Fibroblast of upper back skin (primary cell): Measurements from ENCODE around the gene AGPAT2.

Source experiments
- DNase-seq: peaks from one replicate; pipeline ENCODE4 v3.0.0-alpha.2; 2013

AGPAT2 gene

DNA sequence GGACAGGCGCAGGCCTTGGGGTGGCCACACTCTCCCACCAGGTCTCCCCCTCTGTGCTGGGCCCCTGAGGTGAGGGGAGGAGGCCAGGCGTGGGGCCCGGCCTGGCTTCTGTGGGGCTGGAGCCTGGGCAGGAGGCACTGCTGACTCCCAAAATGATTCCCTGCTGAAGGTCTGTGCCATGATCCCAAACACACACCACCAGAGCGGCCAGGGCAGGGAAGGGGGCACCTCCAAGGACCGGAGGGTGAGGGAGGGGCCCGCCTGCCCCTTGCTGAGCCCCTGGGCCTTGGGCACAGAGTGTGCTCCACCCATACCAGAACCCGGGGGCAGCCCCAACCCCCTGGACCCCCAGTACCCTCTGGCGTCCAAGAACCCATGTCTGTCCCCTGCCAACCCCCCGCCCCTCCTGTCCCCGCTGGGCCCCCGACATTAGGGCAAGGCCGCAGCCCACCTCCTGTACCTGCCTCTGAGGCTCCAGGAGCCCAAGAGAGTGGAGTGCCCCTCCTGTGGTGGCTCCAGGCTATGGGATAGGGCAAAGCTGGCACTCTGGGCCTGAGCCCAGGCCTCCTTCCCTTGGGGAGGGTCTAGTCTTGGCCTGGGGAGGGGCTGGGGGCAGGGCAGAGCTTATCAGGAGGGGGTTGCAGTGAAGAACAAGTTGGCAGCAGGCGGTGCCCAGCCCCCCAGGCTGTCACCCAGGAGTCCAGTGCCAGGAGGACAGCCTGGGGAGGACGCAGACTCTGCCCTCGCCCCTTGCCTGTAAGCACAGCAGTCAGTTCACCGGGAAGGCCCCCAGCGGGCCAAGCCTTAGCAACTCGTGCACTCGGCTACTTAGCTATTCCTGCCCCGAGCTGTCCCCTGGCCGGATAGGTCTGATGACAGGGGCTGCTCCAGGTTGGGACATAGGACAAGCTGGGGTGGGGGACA is 27.1 kb downstream of the AGPAT2 start:
- DNase-seq: no peak

DNA sequence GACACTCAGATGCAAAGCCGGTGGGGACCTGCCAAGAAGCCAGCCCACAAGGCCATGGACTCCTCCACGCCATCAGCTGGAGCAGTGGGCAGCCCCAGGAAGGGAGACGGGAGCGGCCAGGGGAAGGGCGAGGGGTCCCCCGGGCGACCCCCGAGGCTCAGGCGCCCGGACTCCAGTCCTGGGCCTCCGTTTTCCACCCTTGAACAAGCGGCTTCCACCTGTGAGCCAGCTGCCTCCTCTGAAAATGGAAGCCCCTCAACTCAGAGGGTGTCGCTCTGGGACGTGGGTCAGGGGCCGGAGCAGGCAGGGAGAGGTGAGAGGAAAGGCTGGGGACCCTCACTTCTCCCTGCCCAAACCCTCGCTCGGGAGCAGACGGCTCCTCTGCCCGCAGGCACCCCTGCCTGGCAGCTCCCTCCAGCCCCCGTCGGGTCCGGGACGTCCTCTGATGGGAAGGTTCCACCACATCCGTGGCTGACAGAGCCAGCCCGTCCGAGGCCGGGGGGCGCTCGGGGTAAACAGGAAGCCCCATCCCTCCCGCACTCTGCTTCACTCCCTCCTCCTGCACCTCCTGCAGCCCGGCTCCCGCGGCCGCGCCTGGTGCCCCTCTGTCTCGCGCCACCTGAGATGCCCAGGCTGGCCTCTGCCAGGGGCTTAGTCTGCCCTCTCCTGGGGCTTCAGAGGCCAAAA is 28.3 kb downstream of the AGPAT2 start:
- no peak for DNase-seq

- no peak for DNase-seq
Observed at GRCh38 chr9:136657974-136658848, 29.0 kb downstream of the AGPAT2 start.

GRCh38 chr9:136656795-136657611 is 30.3 kb downstream of the AGPAT2 start:
- no peak for DNase-seq

DNA sequence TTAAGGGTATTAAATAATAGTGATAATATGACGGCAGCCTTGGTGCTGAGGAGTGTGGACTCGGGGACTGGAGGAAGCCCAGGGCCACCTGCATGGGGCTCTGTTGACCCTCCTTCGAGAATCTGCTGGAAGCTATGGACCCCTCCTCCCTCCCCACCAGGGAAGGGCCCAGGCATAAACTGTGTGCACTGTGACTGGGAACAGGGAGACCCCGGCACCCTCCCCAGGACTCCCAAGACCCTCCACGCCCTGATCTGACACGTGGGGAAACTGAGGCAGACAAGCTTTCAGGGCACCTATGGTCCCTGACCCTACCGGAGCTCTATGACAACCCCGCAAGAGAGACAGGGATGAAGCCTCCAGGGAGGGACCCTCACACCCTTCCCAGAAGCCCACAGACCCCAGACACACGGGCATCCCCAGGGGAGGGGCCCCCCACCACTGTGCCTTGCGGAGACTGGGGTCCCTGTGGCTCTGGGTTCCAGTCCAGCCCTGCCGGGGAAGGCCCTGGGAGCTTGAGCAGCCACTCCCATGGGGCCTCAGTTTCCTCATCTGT is 31.0 kb downstream of the AGPAT2 start:
- DNase-seq: no peak

DNA sequence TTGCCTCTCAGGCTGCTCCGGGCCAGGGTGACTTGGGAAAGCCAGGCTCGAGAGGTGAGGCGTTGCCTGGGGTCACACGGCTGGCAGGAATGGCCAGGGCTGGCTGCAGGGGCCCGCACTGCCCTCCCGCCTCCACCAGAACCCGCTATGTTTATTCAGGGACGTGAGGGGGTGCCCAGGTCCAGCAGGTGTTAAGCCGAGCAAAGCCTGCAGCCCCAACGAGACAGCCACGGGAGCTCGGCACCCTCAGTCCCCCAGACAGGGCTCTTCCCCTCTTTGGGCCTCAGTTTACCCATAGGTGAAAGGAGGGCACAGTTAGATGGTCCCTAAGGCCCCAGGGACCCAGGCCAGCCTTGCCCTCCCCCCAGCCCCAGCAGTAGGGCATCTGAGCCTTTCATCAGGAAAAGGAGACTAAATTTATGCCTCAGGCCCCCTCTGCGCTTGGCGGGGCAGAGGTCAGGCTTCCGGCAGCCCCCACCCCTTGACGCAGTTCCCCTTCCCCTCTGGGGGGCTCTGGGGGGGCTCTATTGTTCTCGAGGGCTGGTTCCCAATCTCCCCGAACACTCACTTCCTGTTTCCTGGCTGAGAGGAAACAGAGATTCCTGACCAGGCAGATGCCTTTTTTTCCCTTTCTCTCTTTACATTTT is 31.6 kb downstream of the AGPAT2 start:
- DNase-seq: no peak

DNA sequence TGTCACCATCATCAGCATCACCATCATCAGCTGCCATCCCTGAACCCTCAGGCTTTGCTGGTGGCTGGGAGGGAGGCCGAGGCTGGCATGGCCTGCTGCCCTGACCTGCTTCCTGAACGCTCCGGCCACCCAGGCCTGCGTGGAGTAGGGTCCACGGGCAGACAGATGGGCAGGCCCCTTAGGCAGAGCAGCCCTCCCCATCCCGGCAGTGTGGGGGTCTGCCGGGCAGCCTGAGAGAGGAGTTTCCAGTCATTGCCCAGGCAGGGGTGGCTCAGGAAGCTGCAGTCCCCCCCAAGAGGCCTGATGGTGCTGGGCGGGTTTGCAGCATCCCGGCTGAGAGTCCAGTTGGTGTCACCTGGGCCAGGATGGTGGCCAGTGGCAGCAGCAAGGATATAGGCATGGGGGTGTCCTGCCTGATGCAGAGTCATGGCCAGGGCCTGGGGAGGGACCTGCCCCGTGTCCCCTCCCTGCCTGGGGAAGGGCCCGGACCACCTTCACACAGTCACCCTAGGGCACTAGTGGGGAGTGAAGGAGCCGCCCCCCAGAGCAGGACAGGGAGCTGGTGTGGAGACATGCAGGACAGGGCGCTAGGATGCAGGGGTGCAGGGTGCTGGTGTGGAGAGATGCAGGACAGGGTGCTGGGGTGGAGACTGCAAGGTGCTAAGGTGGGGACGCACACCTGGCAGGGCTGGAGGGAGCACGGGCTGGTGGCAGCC is 32.3 kb downstream of the AGPAT2 start:
- DNase-seq: no peak

DNA sequence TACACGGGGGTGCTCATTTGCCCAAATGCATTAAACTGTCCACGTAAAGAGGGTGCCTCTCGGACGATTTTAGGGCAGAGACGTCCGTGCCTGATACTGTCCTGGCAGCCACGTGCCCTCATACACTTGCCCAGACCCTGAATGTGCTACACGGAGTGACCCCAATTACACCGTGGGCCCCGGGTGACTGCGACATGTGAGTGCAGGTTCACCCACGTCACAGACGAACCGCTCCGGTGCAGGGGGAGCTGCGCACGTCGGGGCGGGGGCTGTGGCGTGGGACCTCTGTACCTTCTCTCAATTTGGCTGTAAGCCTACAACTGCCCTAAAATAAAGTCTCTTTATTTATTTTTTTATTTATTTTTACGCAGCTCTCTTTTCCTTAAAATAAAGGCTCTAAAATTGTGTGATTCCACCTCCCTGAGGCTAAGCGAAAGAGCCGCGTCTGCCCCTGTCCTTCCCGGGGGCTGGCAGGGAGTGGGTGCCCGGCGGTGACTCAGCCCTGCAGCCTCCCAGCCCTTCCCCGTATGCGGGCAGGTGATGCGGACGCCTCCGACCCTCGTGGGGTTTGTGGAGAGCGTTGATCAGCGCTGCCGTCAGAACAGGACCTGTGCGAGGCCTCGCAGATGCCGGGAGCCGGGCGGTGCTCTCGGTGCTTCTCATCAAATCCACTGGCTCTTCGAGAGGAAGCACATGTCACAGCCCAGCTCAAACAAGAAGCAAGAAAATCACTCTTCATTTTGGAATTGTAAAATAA is 33.8 kb downstream of the AGPAT2 start:
- DNase-seq: no peak

DNA sequence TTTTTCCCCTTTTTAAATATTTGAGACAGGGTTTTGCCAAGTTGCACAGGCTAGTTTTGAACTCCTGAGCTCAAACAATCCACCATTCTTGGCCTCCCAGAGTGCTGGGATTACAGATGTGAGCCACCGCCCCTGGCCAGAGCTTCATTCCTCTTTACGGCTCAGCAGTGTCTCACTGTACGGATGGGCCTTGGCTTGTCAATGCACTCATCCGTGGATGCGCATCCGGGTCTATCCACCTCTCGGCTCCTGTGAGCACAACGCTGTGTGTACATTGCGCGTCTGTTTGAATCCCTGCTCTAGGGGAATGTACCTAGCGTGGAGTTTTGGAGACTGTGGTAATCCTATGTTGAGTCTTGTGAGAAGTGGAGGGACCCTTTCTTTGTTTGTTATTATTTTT is 35.4 kb downstream of the AGPAT2 start:
- DNase-seq: no peak

DNA sequence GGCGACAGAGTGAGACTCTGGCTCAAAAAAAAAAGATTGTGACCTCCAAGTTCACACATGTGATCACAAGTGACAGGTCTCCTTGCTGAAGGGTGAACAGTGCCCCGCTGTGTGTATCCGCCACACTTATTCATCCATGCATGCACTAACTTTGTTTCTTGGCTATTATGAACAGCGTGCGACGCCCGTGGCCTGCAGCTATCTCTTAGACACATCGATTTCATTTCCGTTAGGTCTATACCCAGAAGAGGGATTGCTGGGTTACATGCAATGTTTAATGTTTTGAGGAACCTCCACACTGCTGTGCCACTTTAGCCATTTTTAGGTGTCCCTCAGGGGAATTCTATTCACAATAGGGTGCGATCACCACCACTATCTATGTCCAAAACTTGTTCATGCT is 36.6 kb downstream of the AGPAT2 start:
- no peak for DNase-seq

- DNase-seq: no peak
Observed at GRCh38 chr9:136650021-136650420, 37.2 kb downstream of the AGPAT2 start.

DNA sequence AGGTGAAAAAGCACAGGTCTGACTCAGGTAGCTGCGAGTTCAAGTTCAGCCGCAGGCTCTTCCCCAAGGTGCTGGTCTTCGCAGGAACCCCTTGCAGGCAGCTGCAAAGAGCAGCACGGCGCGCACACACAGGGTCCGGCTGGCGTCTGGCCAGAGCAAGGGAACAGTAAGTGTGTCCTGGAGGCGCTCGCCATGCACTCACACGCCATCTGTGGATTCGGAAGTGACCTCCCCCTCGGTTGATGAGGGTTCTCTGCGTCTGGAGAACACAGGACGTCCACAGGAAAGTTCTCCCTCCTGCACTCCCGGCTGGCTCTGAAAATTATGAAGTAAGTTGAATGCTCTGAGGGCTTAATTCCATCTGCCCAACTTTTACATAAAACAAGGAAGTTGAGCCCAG is 38.5 kb downstream of the AGPAT2 start:
- DNase-seq: no peak

DNA sequence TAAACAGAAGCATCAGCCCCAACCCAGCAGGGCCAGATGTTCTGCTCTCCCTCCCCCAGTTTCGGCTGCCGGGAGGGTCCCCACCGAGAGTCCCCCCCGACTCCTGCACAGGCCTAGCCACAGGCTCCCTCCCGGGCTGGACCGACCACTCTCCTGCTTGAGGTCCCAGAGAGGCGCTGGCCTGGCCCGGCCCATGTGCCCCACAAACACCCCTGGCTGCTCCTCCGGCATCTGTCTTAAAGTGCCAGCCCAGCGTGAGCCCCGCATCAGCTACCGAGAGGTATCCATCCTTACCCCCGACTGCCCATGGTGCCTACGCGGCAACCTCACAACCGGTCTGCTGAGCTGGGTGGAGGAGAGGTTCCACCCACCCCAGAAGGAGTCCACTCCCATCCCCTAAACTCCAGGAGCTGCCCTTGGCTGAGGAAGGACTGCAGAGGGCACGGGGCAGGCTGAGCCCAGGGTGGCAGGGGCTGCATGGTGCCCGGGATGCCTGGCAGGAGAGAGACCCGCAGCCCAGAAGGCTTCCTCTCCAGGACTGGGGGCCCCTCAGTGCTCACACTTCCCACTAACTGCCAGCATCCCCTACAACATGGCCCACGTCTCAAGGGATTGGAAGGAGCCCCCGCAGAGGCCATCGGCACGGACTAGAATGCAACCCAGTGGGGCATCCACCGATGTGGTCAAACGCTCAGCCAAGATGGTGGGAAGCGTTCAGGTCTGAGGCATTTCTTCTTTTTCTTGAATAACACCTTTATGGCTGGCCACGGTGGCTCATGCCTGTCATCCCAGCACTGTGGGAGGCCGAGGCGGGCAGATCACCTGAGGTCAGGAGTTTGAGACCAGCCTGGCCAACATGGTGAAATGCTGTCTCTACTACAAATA is 40.2 kb downstream of the AGPAT2 start:
- no peak for DNase-seq

GRCh38 chr9:136645903-136646754 is 41.1 kb downstream of the AGPAT2 start:
- DNase-seq: peak; percentile 17

DNA sequence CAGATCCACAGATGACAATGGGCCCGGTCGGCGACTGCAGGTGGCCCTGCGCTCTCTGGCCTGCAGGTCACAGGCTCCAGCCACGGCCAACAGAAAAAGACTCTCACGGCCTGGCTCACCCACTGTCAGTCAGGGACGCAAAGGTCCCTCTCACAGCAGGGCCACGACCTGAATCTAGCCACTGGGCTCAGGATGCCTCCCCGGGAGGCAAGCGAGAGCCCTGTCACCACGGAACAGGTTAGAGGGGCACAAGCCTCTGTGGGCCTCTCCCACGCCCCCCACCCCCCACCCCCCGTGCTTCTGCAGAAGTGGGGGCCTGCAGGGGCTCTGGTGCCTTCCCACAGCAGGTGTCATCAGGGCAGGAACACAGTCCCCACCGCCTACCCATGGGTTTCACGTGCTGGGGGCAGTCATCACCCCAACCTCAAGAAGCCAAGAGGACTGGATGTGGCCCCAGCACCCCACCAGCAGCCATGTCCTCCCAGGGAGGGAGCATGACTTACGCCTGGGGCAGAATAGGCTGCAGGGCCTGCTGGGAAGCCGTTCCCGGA is 41.8 kb downstream of the AGPAT2 start:
- DNase-seq: no peak

DNA sequence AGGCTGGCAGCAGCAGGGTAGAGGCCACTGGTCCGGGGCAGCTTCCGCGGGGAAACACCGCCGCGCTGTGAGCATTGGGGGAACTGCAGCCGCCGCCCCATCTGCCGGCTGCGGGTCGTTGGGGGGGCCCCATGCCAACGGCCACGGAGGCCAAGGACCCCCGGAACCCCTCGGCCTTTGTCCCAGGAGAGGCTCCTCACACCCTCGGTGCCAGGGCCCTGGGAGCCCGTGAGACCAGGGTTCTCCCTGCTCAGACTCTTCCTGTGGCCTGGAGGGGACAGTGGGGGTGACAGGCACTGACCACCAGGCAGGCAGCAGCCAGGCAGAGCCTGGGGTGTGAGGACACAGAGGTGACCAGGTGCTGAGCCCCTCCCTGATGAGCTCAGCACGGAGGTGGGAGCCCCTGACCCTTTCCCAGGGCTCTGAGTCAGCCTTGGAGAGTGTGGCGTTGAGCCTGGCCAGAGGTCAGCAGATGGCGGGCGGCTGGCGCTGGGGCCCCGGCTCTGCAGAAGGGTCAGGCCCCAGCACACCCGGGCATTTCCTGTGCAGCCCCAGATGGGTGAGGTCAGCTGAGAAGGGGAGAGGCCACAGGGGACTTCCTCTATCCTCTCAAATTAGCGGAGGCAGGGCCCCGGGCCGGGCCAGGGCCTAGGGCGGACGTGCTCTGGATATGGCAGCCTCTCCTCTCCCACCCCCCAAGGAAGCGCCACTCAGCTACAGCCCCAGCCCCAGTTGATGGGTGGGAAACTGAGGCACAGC is 42.5 kb downstream of the AGPAT2 start:
- no peak for DNase-seq

- peak; percentile 54 for DNase-seq
Observed at GRCh38 chr9:136644343-136644592, 43.0 kb downstream of the AGPAT2 start.
